B cell (primary cell): ENCODE data around the gene CST7. TPM values are rescaled to one million over a fixed set of nuclear protein-coding genes. Genes with fewer than 3 reads are reported as not detected.

Experiments
- ATAC-seq: fragments of 200-7000 bp; cut with Tn5 transposase; one replicate; pipeline ENCODE4 v1.10.0; 2021; ENCODE audit warnings: low read depth, mild to moderate bottlenecking, moderate number of reproducible peaks, moderate library complexity
- CTCF ChIA-PET: fragments of 350-600 bp; sonication (Branson Sonifier 250); formaldehyde crosslinking; loops from one replicate; lab custom pipeline; 2021; ENCODE audit warnings: antibody characterized with exemption, inconsistent platforms; lab: Charles Lee
- POLR2A ChIA-PET: fragments of 350-600 bp; sonication (Branson Sonifier 250); formaldehyde crosslinking; loops from one replicate; lab custom pipeline; 2021; ENCODE audit warnings: antibody characterized with exemption; lab: Charles Lee
- DNase-seq: peaks from one replicate; pipeline ENCODE4 v3.0.0; 2013
- H2AFZ ChIP-seq: 2 replicates; pipeline ENCODE4 v1.6.1; 2012; ENCODE audit warnings: mild to moderate bottlenecking, low read depth, low read length; ENCODE audit not compliant: insufficient read depth, poor library complexity, severe bottlenecking
- H3K27ac ChIP-seq, 2 donors: 1 replicate in 1 of 2; 2 replicates in 1 of 2; pipeline ENCODE4 v1.5.1; 2012 to 2013; ENCODE audit warnings: low read length in 2 of 2, mild to moderate bottlenecking in 2 of 2, moderate library complexity in 1 of 2
- H3K27me3 ChIP-seq, 4 experiments: fragments of 200-600 bp in 1 of 4; sonication (generic) in 1 of 4; replicated peaks in 1 of 4; 1 replicate in 2 of 4; 2 replicates in 2 of 4; pipeline versions ENCODE4 v1.6.1 to v1.7.0; 2013 to 2016; ENCODE audit warnings: low read length in 3 of 4, mild to moderate bottlenecking in 2 of 4, mixed read lengths in 1 of 4, moderate library complexity in 1 of 4; ENCODE audit not compliant: insufficient read depth in 4 of 4, control insufficient read depth in 3 of 4; ENCODE audit errors: control extremely low read depth in 1 of 4
- H3K36me3 ChIP-seq, 2 experiments: replicated peaks in 1 of 2; 1 replicate in 1 of 2; 2 replicates in 1 of 2; pipeline versions ENCODE4 v1.6.1 to v1.7.1; 2013; ENCODE audit warnings: low read length in 1 of 2; ENCODE audit not compliant: insufficient read depth in 2 of 2, control insufficient read depth in 1 of 2; ENCODE audit errors: control extremely low read depth in 1 of 2, extremely low read depth in 1 of 2
- H3K4me1 ChIP-seq, 2 donors: fragments of 200-600 bp in 1 of 2; sonication (generic) in 1 of 2; 1 replicate in 1 of 2; 2 replicates in 1 of 2; pipeline versions ENCODE4 v1.5.1 to v1.6.1; 2013 to 2017; ENCODE audit warnings: low read length in 2 of 2; ENCODE audit not compliant: control insufficient read depth in 2 of 2, insufficient read depth in 2 of 2
- H3K4me2 ChIP-seq: replicated peaks from 2 replicates; pipeline ENCODE3; 2012; ENCODE audit warnings: mild to moderate bottlenecking, low read depth, low read length; ENCODE audit not compliant: poor library complexity, severe bottlenecking
- H3K4me3 ChIP-seq, 5 experiments: fragments of 200-600 bp in 1 of 5; sonication (generic) in 1 of 5; 1 replicate in 3 of 5; 2 replicates in 2 of 5; pipeline versions ENCODE4 v1.5.1 to v1.7.0; 2011 to 2016; ENCODE audit warnings: low read length in 4 of 5, mild to moderate bottlenecking in 4 of 5, low read depth in 2 of 5, control low read depth in 1 of 5, moderate library complexity in 1 of 5; ENCODE audit not compliant: insufficient read depth in 1 of 5; ENCODE audit errors: control extremely low read depth in 1 of 5, extremely low read depth in 1 of 5
- H3K79me2 ChIP-seq: fragments of 200-600 bp; sonication (generic); one replicate; pipeline ENCODE4 v1.6.0; 2016; ENCODE audit warnings: low read length; ENCODE audit not compliant: control insufficient read depth, insufficient read depth
- H3K9ac ChIP-seq: fragments of 200-600 bp; sonication (generic); 2 replicates; pipeline ENCODE4 v1.6.1; 2017; ENCODE audit warnings: mild to moderate bottlenecking, low read length, moderate library complexity
- H3K9me3 ChIP-seq, 3 donors: one replicate each; pipeline versions ENCODE4 v1.6.1 to v1.7.1; 2013; ENCODE audit warnings: low read length in 2 of 3; ENCODE audit not compliant: control insufficient read depth in 2 of 3, insufficient read depth in 1 of 3; ENCODE audit errors: control extremely low read depth in 1 of 3
- H4K20me1 ChIP-seq: 2 replicates; pipeline ENCODE4 v1.6.0; 2012; ENCODE audit warnings: mild to moderate bottlenecking, low read length; ENCODE audit not compliant: insufficient read depth, control insufficient read depth, poor library complexity, severe bottlenecking
- H3K27ac Mint-ChIP-seq: one replicate; pipeline ENCODE4 v1.8.0; 2021; ENCODE audit warnings: mixed read lengths
- H3K27me3 Mint-ChIP-seq: one replicate; pipeline ENCODE4 v1.8.0; 2021; ENCODE audit warnings: mixed read lengths
- H3K4me1 Mint-ChIP-seq: one replicate; pipeline ENCODE4 v1.8.0; 2021; ENCODE audit warnings: mixed read lengths
- H3K4me3 Mint-ChIP-seq: one replicate; pipeline ENCODE4 v1.8.0; 2021; ENCODE audit warnings: mixed read lengths
- H3K9me3 Mint-ChIP-seq: one replicate; pipeline ENCODE4 v1.8.0; 2022; ENCODE audit warnings: mixed read lengths; ENCODE audit not compliant: insufficient read depth
- EZH2 ChIP-seq: IDR thresholded peaks from 2 replicates; pipeline ENCODE4 v1.6.1; 2012; ENCODE audit warnings: borderline replicate concordance, low read depth, mild to moderate bottlenecking, moderate library complexity, low read length; ENCODE audit not compliant: insufficient read depth, poor library complexity, severe bottlenecking
- WGBS: methylation state at CpG from one replicate; pipeline ENCODE4 v1.1.5; 2013; ENCODE audit warnings: missing lambda C conversion rate; ENCODE audit not compliant: insufficient coverage; 5-methylcytosine and 5-hydroxymethylcytosine counted together
- intact Hi-C: fragments of 100-400 bp; cut with micrococcal nuclease; formaldehyde crosslinking; loops from one replicate; pipeline ENCODE4 v1.10.0; 2022
- polyA plus RNA-seq: library from polyadenylated mRNA; depleted of rRNA; stranded (reverse); fragments of >200 nt; gene quantifications from 2 replicates; pipeline ENCODE4 v1.2.3, GENCODE V29; 2012
- total RNA-seq, 2 donors: library from RNA; stranded (reverse); fragments of 120-200 nt in 1 of 2; gene quantifications; 1 replicate in 1 of 2; 2 replicates in 1 of 2; pipeline versions ENCODE4 v1.2.3 to v1.2.4, GENCODE V29; 2013 to 2022
- TF ChIP-seq, protein P1 (sequence below): fragments of 200-600 bp; IDR thresholded peaks from one replicate; pipeline ENCODE4 v1.8.0; 2022; ENCODE audit warnings: antibody characterized with exemption, mild to moderate bottlenecking

CST7 gene
- total and polyA plus RNA-seq, 2 donors (not counting 1 experiment from before 2014, with no cell fraction given): 0.94 to 3.4 TPM

DNA sequence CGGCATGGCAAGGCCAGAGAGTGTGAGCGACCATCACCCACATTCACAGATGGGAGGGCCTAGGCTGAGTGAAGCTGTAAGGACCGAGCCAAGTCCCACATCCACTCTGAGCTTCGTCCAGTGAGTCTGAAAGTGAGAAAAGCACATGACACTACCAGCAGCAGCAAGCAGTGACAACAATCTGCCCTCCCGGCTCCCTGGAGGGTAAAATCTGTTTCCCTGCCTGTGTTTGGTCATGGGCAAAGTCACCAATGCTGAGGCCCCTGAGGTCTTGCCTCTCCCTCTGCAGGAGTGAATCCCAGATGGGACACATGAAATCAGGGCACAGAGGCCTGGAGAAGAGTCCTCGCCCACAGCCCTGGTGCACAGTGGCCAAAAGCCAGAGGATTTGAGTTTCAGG is 6.4 kb upstream of the CST7 start:
- no peak overlapping the region for H3K4me3 Mint-ChIP-seq
- Histone ChIP-seq H3K4me3 (no peak overlapping the region), H3K79me2 (no peaks in the 10 kb centered on the region), H2AFZ (no peak overlapping the region), H4K20me1 (no peaks in the 10 kb centered on the region), H3K27ac (no peak overlapping the region), H3K9me3 (peaks cover 0 to 12% (median 0%) of the 10 kb centered on the region in 3 donors), H3K27me3 (no peaks in the 10 kb centered on the region), H3K4me2 (no peak overlapping the region), H3K9ac (no peak overlapping the region), H3K4me1 (no peaks in the 10 kb centered on the region), H3K36me3 (no peaks in the 10 kb centered on the region)
- 82% methylated on average over 6 of the region's 6 CpGs for WGBS
- peaks cover 23% of the 10 kb centered on the region for H3K9me3 Mint-ChIP-seq
- H3K27me3 Mint-ChIP-seq: peaks cover 13% of the 10 kb centered on the region
- ChIA-PET CTCF (no interaction called here), POLR2A (no interaction called here)
- H3K4me1 Mint-ChIP-seq: no peaks in the 10 kb centered on the region
- no peak overlapping the region for H3K27ac Mint-ChIP-seq
- DNase-seq (no peak), ATAC-seq (no peak)
- TF ChIP-seq, protein P1, sequence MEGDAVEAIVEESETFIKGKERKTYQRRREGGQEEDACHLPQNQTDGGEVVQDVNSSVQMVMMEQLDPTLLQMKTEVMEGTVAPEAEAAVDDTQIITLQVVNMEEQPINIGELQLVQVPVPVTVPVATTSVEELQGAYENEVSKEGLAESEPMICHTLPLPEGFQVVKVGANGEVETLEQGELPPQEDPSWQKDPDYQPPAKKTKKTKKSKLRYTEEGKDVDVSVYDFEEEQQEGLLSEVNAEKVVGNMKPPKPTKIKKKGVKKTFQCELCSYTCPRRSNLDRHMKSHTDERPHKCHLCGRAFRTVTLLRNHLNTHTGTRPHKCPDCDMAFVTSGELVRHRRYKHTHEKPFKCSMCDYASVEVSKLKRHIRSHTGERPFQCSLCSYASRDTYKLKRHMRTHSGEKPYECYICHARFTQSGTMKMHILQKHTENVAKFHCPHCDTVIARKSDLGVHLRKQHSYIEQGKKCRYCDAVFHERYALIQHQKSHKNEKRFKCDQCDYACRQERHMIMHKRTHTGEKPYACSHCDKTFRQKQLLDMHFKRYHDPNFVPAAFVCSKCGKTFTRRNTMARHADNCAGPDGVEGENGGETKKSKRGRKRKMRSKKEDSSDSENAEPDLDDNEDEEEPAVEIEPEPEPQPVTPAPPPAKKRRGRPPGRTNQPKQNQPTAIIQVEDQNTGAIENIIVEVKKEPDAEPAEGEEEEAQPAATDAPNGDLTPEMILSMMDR: no peak
- no peak for TF ChIP-seq EZH2
- intact Hi-C loops: no loop called here

DNA sequence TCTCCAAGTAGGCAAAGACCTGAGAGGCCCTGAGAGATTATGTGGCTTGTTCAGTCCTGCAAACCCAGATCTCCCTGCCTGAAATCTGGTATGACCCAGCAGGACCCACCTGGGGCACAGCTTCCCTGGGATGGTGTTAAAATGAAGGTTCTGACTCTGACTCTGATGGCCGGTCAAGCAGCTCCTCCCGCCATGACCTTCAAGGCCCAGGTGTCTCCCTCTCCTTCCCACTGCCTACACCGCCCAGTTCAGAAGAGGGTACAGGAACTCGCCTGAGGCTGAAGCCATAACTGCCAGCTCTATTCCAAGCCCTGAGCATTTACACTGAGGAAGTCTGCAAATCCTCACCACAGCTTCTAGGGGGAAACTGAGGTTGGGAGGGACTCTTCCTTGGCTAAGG is 5.9 kb upstream of the CST7 start:
- CTCF ChIA-PET: no interaction called here
- Mint-ChIP-seq H3K4me1 (no peaks in the 10 kb centered on the region), H3K27ac (no peak overlapping the region), H3K9me3 (peaks cover 26% of the 10 kb centered on the region), H3K4me3 (no peak overlapping the region), H3K27me3 (peaks cover 18% of the 10 kb centered on the region)
- H3K36me3 ChIP-seq: no peaks in the 10 kb centered on the region
- WGBS: 100% methylated on average over 2 of the region's 4 CpGs
- DNase-seq (no peak), ATAC-seq (no peak)
- intact Hi-C loops: no loop called here
- TF ChIP-seq, protein P1: no peak
- no peak for TF ChIP-seq EZH2
- no peaks in the 10 kb centered on the region for H3K4me1 ChIP-seq
- H4K20me1 ChIP-seq: no peaks in the 10 kb centered on the region
- H3K27ac ChIP-seq: no peak overlapping the region
- peaks cover 0 to 12% (median 0%) of the 10 kb centered on the region in 3 donors for H3K9me3 ChIP-seq
- POLR2A ChIA-PET: no interaction called here
- H3K4me3 ChIP-seq: no peak overlapping the region
- no peak overlapping the region for H2AFZ ChIP-seq
- H3K79me2 ChIP-seq: no peaks in the 10 kb centered on the region
- H3K27me3 ChIP-seq: no peaks in the 10 kb centered on the region
- H3K4me2 ChIP-seq: no peak overlapping the region
- no peak overlapping the region for H3K9ac ChIP-seq
